OCI-LY1 (cell line): Measurements from ENCODE around the gene SGPL1.

ENCODE experiments used
- H2AFZ ChIP-seq: fragments of 200-600 bp; sonication (generic), shearing (Covaris generic); 2 replicates; pipeline ENCODE4 v1.6.0; 2014; ENCODE audit warnings: antibody characterized with exemption, mild to moderate bottlenecking, low read length
- H3F3A ChIP-seq: fragments of 200-600 bp; sonication (generic), shearing (Covaris generic); 2 replicates; pipeline ENCODE4 v1.6.0; 2014; ENCODE audit warnings: mild to moderate bottlenecking, antibody characterized with exemption, low read length, moderate library complexity; ENCODE audit not compliant: insufficient read depth
- H3K27ac ChIP-seq: fragments of 200-600 bp; sonication (generic); 2 replicates; pipeline ENCODE4 v1.5.1; 2014; ENCODE audit warnings: low read length, mixed run types, mild to moderate bottlenecking, low read depth; ENCODE audit not compliant: poor library complexity, severe bottlenecking
- H3K27me3 ChIP-seq: fragments of 200-600 bp; sonication (generic); 2 replicates; pipeline ENCODE4 v1.6.0; 2014; ENCODE audit warnings: antibody characterized with exemption, mild to moderate bottlenecking, low read length, moderate library complexity; ENCODE audit not compliant: insufficient read depth
- H3K36me3 ChIP-seq: fragments of 200-600 bp; sonication (generic); 2 replicates; pipeline ENCODE4 v1.6.1; 2014; ENCODE audit warnings: mild to moderate bottlenecking, antibody characterized with exemption, low read length, moderate library complexity, mixed read lengths; ENCODE audit not compliant: insufficient read depth
- H3K4me1 ChIP-seq: fragments of 200-600 bp; sonication (generic); 2 replicates; pipeline ENCODE4 v1.5.1; 2014; ENCODE audit warnings: mild to moderate bottlenecking, low read length, moderate library complexity; ENCODE audit not compliant: insufficient read depth, severe bottlenecking
- H3K4me2 ChIP-seq: fragments of 200-600 bp; sonication (generic), shearing (Covaris generic); 2 replicates; pipeline ENCODE4 v1.6.1; 2014; ENCODE audit warnings: low read length
- H3K4me3 ChIP-seq: fragments of 200-600 bp; sonication (generic); 2 replicates; pipeline ENCODE4 v1.5.1; 2014; ENCODE audit warnings: low read length, low read depth, mild to moderate bottlenecking, mixed read lengths; ENCODE audit not compliant: poor library complexity, severe bottlenecking
- H3K79me2 ChIP-seq: fragments of 200-600 bp; shearing (Covaris generic); 2 replicates; pipeline ENCODE4 v1.6.1; 2016; ENCODE audit warnings: mixed run types, low read length, mixed read lengths; ENCODE audit not compliant: insufficient read depth
- H3K9ac ChIP-seq: fragments of 200-600 bp; sonication (generic), shearing (Covaris generic); 2 replicates; pipeline ENCODE4 v1.6.1; 2014; ENCODE audit warnings: mild to moderate bottlenecking, low read length, mixed read lengths
- H3K9me2 ChIP-seq: fragments of 200-600 bp; sonication (generic), shearing (Covaris generic); 2 replicates; pipeline ENCODE4 v1.6.1; 2014; ENCODE audit warnings: low read depth, mild to moderate bottlenecking, low read length, mixed read lengths
- H3K9me3 ChIP-seq: fragments of 200-600 bp; shearing (Covaris generic); 2 replicates; pipeline ENCODE4 v1.6.1; 2014; ENCODE audit warnings: low read length, mixed read lengths
- H4K20me1 ChIP-seq: fragments of 200-600 bp; sonication (generic), shearing (Covaris generic); 2 replicates; pipeline ENCODE4 v1.6.0; 2016; ENCODE audit warnings: mild to moderate bottlenecking, low read length; ENCODE audit not compliant: insufficient read depth
- EZH2 ChIP-seq: fragments of 200-600 bp; sonication (generic), shearing (Covaris generic); IDR thresholded peaks from 2 replicates; pipeline ENCODE4 v1.8.0; 2017; ENCODE audit warnings: borderline replicate concordance, mixed run types, mild to moderate bottlenecking, antibody characterized with exemption, low read length, moderate library complexity, mixed read lengths
- TF ChIP-seq, protein P1 (sequence below): fragments of 200-600 bp; sonication (generic), shearing (Covaris generic); IDR thresholded peaks from 2 replicates; pipeline ENCODE4 v1.5.1; 2017; ENCODE audit warnings: mild to moderate bottlenecking, antibody characterized with exemption, low read length, moderate library complexity, mixed read lengths

Gene SGPL1

DNA sequence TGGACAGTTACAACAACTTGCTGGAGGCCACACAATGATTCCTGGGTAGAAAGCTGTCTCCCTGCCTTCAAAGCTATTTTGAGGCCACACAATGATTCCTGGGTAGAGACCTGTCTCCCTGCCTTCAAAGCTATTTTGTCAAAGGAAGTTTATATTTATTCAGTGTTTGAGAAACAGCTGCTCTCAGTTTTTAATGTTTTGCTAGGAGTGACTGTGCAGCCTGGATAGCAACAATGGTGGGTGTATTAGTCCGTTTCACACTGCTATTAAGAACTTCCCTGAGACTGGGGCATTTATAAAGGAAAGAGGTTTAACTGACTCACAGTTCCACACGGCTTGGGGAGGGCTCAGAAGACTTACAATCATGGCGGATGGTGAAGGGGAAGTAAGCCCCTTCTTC is 3.9 kb upstream of the SGPL1 start:
- no peaks in the 10 kb centered on the region for H3K79me2 ChIP-seq
- H3K9me2 ChIP-seq = no peaks in the 10 kb centered on the region
- no peak overlapping the region for H3K4me3 ChIP-seq
- H2AFZ ChIP-seq = no peak overlapping the region
- no peaks in the 10 kb centered on the region for H3F3A ChIP-seq
- no peaks in the 10 kb centered on the region for H3K9me3 ChIP-seq
- peaks cover 9% of the 10 kb centered on the region for H3K4me1 ChIP-seq
- no peaks in the 10 kb centered on the region for H3K27me3 ChIP-seq
- TF ChIP-seq, protein P1, sequence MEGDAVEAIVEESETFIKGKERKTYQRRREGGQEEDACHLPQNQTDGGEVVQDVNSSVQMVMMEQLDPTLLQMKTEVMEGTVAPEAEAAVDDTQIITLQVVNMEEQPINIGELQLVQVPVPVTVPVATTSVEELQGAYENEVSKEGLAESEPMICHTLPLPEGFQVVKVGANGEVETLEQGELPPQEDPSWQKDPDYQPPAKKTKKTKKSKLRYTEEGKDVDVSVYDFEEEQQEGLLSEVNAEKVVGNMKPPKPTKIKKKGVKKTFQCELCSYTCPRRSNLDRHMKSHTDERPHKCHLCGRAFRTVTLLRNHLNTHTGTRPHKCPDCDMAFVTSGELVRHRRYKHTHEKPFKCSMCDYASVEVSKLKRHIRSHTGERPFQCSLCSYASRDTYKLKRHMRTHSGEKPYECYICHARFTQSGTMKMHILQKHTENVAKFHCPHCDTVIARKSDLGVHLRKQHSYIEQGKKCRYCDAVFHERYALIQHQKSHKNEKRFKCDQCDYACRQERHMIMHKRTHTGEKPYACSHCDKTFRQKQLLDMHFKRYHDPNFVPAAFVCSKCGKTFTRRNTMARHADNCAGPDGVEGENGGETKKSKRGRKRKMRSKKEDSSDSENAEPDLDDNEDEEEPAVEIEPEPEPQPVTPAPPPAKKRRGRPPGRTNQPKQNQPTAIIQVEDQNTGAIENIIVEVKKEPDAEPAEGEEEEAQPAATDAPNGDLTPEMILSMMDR = no peak
- TF ChIP-seq EZH2 = no peak
- no peak overlapping the region for H3K4me2 ChIP-seq
- no peaks in the 10 kb centered on the region for H4K20me1 ChIP-seq
- H3K9ac ChIP-seq = no peak overlapping the region
- H3K27ac ChIP-seq = no peak overlapping the region
- H3K36me3 ChIP-seq = no peaks in the 10 kb centered on the region

GRCh38 chr10:70812814-70813213 is 2.9 kb upstream of the SGPL1 start:
- Histone ChIP-seq H3K27ac (no peak overlapping the region), H3K27me3 (no peaks in the 10 kb centered on the region), H3K9me2 (no peaks in the 10 kb centered on the region), H3K4me3 (no peak overlapping the region), H3K4me2 (no peak overlapping the region), H3K9ac (no peak overlapping the region), H3K9me3 (no peaks in the 10 kb centered on the region), H3K36me3 (no peaks in the 10 kb centered on the region), H3K79me2 (no peaks in the 10 kb centered on the region), H4K20me1 (no peaks in the 10 kb centered on the region), H2AFZ (no peak overlapping the region), H3K4me1 (peaks cover 12% of the 10 kb centered on the region), H3F3A (no peaks in the 10 kb centered on the region)
- TF ChIP-seq, protein P1 = no peak
- no peak for TF ChIP-seq EZH2

DNA sequence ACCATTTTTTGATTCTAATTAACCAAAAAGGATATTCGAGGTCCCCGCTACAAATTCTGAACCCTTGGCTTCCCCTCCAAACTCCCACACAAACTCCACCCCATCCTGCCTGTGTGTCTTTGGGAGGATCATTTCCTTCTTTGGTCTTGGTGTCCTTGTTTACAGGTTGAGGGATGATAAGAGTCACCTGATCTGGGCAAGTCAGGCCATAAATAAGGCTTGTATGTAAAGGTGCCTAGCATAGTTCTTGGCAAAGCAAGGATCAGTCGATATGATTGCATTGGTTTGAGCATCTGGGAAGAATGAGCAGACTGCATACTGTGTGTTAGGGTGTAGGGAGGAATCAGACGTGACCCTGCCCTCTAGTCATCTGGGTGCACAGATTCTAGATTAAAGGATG is 1.6 kb upstream of the SGPL1 start:
- no peaks in the 10 kb centered on the region for H3K27me3 ChIP-seq
- peaks cover 12% of the 10 kb centered on the region for H3K4me1 ChIP-seq
- no peaks in the 10 kb centered on the region for H3K36me3 ChIP-seq
- no peak overlapping the region for H3K9ac ChIP-seq
- H3K9me2 ChIP-seq = no peaks in the 10 kb centered on the region
- no peaks in the 10 kb centered on the region for H3K9me3 ChIP-seq
- no peak overlapping the region for H3K4me2 ChIP-seq
- no peak overlapping the region for H3K27ac ChIP-seq
- H2AFZ ChIP-seq = no peak overlapping the region
- no peaks in the 10 kb centered on the region for H3F3A ChIP-seq
- no peaks in the 10 kb centered on the region for H4K20me1 ChIP-seq
- H3K4me3 ChIP-seq = no peak overlapping the region
- H3K79me2 ChIP-seq = no peaks in the 10 kb centered on the region
- TF ChIP-seq EZH2 = no peak
- TF ChIP-seq, protein P1 = no peak
